DMS53 treated with DMSO at 0.1 percent for 48 hours (cell line): ENCODE results near the gene RAB27B.
"Not testable (repeated sequence)": the region's sequence is repeated elsewhere in the genome, so short reads cannot be mapped to it uniquely, and the experiment has no call there.

Experiments used
- DNase-seq: peaks from one replicate; lab custom pipeline; 2025; ENCODE audit not compliant: unreplicated experiment; lab: John Stamatoyannopoulos, UW

Gene RAB27B

GRCh38 chr18:54828281-54828881 is at the start of gene RAB27B:
Gene RAB27B (plus strand): TSS chr18:54828477. CDS start chr18:54877586, 49,109 bp downstream.
- DNase-seq = peak; percentile 85

DNA sequence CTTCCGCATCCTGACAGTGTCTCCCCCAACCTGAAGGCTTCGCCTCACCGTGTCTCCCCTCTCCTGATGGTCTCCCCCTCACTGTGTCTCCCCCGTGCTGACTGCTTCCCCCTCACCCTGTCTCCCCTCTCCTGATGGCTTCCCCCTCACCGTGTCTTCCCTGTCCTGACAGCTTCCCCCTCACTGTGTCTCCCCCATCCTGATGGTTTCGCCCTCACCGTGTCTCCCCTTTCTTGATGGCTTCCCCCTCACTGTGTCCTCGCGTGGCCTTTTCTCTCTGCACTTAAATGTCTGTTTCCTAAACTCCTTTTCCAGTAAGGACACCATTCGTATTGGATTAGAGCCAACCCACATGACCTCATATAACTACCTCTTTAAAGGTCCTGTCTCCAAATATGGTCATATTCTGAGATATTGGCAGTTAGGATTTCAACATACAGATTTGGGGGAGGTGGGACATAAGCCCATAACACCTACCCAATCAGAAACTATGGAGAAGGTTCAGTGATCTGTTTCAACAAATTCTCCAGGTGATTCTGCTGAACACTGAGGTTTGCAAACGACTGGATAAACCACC is 47.9 kb upstream of the RAB27B start:
- DNase-seq = no peak

GRCh38 chr18:54780970-54781369 is 47.3 kb upstream of the RAB27B start:
- DNase-seq = no peak

- DNase-seq = no peak
Measured at GRCh38 chr18:54783139-54783538, 45.1 kb upstream of the RAB27B start.

DNA sequence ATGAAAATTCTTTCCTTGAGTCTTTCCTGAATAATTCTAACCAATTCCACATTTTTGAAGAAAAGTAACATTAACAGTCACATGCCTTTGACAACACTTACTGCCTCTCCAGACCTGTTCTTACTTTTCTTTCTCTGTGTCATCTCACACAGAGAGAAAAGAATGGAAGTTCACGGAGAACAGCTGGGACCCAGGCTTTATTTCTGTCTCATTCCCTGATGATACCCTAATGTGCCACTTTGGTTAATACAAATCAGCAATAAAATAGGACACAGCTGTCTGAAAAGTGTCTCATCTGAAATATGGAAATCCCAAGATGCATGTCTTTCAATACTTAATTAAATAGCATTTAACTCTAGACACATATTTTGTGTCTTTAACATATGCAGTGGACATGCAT is 42.1 kb upstream of the RAB27B start:
- DNase-seq = no peak

- no peak for DNase-seq
Measured at GRCh38 chr18:54787121-54787520, 41.2 kb upstream of the RAB27B start.

GRCh38 chr18:54787616-54788015 is 40.7 kb upstream of the RAB27B start:
- DNase-seq = no peak

DNA sequence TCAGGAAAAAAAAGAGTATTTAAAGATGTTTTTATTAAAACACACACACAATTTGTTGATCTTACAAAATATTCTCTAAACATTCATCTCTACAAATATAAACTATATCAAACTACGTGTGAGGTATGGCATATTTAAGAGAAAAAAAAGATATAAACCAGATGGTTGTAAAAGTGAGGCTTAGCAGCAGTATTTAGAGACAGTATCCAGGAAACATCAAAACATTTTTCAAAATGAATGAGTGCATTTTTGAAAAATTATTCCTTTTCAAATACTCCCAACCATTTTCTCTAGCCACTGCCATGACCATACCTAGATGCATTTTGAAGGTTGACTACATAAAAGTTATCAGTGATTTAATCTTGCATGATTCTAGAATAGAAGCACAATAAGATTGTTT is 38.2 kb upstream of the RAB27B start:
- no peak for DNase-seq

DNA sequence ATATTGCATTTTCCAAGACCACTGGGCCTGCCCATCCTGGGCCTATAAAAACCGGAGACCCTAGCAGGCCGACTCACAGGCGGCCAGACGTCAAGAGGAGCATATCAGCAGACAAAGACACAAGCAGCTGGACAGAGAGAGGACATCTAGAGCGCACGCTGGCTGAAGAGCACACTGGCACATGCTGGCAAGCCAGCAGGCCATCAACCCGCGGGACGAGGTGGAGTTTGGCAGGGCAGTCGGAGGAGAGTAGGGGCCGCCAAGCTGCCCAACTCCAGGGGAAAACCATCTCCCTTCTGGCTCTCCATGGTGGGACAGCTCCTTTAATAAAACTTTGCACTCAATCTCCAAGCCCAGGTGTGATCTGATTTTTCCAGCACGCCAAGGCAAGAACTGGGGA is 36.6 kb upstream of the RAB27B start:
- no peak for DNase-seq

GRCh38 chr18:54792079-54792478 is 36.2 kb upstream of the RAB27B start:
- no peak for DNase-seq

DNA sequence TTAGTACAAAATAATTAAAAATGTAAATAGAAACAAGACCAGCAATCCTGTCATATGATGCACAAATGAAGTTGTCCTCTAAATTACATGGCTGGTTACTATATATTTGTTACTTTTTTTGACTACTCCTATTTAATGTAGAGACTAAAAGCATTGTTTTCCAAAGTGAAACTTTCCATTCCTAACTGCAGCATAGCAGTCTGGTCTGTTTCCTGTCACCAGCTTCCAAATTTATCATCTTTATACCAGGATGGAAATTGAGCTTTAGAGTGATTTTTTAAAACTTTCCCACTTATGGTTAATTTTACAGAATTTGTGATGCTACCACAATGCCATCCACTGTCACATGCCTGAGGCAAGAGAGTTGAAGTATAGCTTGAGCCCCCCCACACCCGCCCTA is 33.5 kb upstream of the RAB27B start:
- no peak for DNase-seq

DNA sequence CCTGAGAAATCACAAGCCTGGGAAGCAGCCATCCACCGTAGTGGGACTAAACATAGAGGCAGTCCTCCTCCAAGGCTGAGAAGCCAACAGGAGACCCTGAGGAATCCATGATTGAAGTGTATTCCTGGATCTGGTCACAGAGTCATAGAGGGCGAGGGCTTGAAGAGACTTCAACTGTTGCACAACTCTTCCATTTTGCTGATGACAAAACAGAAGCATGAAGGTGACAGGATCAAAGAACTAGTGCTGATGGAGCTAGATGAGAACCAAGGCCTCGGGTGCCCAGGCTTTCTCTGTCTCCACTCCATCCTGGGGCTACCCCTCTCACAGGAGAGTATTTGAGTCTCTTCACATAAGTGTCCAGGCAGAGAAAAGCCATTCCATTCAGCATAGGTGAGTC is 30.1 kb upstream of the RAB27B start:
- DNase-seq = no peak

DNA sequence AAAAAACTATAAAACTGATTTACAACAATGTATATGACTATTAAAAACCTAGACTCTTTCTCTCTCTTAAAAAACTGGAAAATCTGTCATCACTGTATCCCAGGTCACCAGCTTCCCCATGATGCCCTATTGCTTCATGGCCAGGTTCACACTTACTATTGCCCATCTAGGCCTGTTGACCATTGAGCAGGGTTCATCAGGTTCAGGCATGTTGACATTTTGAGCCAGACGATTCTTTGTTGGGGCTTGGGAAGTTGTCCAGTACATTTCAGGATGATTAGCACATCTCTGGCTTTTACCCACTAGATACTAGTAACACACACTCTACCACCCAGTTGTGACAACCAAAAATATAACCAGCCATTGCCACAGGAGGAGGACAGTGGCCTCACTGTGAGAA is 26.9 kb upstream of the RAB27B start:
- DNase-seq = no peak

- DNase-seq = no peak
Measured at GRCh38 chr18:54802178-54802577, 26.1 kb upstream of the RAB27B start.

DNA sequence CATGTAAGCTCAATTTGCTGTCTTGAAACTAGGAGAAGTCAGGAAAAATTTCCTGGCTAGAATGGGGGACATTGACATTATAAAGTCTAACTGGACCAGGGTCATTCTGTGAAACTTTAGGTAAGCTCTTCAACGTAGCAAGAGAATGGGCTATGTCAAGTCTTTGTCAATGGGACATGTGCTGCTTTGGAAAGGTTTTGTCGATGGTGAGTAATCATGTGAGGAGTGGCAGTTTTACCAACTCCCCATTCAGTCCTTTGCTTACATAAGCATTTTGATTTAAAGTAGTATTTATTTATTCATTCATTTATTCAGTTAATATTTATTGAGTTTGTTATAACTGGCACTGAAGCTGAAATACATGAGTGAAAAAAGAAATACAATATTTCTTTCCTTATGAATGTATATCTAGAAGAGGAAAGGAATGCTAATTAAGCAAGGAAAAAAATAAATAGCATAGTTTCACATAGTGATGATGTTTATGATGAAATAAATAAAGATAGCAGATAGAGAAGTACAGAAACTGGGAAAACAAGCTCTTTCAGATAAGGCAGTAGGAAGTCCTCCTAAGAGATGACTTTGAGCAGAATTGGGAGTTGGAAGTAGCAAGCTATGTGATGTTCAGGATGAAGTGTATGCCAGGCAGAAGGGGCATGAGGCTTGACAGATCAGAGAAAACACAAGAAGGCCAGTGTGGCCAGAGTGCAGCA is 25.4 kb upstream of the RAB27B start:
- no peak for DNase-seq

- peak; percentile 58 for DNase-seq
Measured at GRCh38 chr18:54805571-54806334, 22.5 kb upstream of the RAB27B start.

GRCh38 chr18:54806526-54806925 is 21.8 kb upstream of the RAB27B start:
- peak; percentile 5 for DNase-seq

DNA sequence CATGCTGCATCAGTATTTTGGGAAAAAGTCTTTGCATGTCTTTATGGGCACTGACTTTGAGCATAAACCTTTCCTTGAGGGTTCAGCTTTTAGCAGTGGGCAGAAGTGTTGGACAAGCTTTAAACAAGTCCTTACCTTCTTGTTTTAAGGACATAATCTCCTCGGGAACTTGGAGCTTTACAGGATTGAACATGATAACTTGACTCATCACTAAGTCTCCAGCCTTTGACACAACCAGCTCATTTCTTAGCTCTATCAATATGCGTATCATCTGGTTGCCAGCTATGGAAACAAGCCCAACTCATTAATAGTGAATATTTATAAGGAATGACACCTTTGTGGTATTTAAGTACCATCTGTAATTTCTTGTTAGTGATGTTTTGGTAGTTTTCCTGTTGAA is 21.0 kb upstream of the RAB27B start:
- DNase-seq = no peak

GRCh38 chr18:54810662-54811061 is 17.6 kb upstream of the RAB27B start:
- DNase-seq = not testable (repeated sequence)

DNA sequence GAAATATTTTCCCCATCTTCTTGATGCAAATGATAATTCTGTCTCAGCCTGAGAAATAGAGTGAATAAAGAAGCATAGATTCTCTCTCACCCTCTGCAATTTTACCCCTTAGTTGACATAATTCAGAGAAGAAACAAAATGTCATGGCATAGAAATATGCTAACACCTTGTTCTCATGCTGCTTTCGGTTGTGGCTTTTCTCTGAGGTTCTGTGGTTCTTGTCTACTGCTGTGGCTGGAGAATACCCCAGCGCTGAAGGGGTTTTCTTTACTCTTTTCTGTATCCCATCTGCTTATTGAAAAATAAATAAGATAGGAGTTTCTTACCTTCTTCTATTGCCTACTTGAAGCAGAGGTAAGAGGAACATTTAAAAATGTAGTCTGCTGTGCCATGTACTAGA is 15.4 kb upstream of the RAB27B start:
- DNase-seq = no peak

DNA sequence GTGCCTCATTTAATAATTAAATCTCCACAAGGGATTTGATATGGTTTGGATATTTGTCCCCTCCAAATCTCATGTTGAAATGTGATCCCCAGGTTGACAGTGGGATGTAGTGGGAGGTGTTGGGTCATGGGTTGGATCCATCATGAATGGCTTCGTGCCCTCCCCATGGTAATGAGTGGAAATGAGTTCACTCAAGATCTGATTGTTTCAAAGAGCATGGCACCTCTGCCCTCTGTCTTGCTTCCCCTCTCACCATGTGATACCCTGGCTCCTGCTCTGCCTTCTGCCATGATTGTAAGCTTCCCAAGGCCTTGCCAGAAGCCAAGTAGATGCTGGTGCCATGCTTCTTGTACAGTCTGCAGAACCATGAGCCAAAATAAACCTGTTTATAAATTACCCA is 15.0 kb upstream of the RAB27B start:
- no peak for DNase-seq
